Nucleus accumbens (tissue), 56 donors: ENCODE data around the gene ORM1.
A peak's percentile ranks its signal among the peaks of the same experiment; 100 is the strongest.
"Not testable (repeated sequence)": the region's sequence is repeated elsewhere in the genome, so short reads cannot be mapped to it uniquely, and the experiment has no call there.

Experiments used
- DNase-seq, 56 donors: peaks; one replicate each; lab custom pipeline; 2025; lab: John Stamatoyannopoulos, UW

The ORM1 gene

DNA sequence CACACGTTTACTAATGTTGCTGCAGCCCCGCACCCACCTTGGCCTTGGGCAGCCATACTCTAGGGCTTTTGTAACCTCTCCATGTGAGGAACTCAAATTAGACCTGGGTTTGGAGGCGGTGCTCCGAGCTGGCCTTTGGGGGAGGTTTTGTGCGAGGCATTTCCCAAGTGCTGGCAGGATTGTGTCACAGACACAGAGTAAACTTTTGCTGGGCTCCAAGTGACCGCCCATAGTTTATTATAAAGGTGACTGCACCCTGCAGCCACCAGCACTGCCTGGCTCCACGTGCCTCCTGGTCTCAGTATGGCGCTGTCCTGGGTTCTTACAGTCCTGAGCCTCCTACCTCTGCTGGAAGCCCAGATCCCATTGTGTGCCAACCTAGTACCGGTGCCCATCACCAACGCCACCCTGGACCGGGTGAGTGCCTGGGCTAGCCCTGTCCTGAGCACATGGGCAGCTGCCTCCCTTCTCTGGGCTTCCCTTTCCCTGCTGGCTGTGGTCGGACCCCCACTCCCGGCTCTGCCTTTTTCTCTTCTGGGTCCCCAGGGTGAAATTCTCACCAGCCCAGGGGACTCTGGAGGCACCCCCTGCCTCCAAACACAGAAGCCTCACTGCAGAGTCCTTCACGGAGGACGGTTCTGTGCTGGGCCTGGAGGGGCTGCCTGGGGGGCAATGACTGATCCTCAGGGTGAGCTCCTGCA, at the start of gene ORM1:
Gene ORM1, plus strand, starts transcription at position 268 of the 701 bp plus-strand sequence. Its CDS starts 36 bp downstream, at position 304.
- DNase-seq: not testable (repeated sequence)

DNA sequence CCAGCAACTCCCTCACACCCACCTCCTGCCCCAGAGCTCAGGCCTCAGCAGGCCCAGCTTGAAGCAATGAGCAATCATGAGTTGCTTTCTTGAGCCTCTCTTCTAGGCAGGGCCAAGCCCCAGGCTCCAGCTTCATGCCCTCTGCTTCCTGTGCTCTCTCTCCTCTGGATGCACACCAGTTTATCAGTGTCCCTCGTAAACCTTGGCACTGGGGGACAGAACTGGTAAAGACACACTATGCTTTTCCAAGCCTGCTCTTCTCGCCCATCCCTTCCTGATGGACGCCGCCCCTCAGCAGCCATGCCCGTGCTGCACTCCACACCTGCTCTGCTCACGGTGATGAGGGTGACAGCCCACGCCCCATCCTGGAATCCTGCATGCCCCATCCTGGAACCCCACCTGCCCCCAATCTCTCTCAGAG, 49.4 kb upstream of the ORM1 start:
- no peak for DNase-seq

DNA sequence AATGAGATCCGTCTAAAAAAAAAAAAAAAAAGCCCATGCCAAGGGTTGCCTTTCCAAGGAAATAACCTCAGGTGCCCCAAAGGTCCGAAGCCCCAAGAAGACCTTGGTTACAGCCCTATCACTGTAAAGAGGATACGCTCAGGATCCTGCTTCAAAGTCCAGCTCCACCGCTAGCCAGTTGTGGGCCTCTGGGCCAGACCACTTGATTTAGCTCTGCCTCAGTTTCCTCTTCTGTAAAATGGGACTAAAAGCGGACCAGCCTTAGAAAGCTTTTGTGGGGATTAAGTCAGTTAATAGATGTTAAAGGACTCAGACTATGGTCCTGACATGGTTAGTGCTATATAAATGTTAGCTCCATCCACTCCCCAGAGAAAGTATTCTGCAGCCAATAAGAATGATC, 48.7 kb upstream of the ORM1 start:
- no peak for DNase-seq

DNA sequence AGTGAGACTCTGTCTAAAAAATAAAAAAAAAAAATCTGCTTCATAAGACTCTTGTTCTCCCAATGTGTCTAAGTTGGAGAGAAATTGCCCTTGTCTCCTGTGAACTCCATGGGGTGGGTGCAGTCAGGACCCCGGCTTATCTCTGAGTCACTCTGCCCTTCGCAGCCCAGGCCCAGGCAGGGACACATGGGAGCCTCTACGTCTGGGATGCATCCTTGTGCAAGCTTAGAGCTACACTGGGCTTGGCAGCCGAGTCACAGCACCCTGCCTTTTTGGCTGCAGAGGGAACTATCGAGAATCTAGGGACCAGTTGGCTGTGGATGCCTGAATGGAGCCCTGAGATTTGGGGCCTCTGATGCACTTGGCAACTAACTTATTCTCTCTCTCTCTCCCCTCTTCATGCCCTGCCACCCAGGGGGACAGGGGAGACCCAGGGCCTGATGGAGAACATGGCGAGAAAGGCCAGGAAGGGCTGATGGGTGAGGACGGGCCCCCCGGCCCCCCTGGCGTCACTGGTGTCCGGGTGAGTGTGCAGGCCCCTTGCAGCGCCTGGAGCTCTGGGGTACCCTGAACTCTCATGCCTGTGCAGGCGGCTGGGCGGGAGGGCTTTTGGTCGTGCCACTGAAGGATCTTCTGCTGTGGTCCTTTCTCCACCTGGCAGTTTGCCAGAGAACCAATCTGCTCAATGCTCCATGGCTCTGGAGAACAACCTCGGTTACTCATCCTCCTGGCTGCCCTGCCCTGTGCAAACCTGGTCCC, 47.5 kb upstream of the ORM1 start:
- no peak for DNase-seq

DNA sequence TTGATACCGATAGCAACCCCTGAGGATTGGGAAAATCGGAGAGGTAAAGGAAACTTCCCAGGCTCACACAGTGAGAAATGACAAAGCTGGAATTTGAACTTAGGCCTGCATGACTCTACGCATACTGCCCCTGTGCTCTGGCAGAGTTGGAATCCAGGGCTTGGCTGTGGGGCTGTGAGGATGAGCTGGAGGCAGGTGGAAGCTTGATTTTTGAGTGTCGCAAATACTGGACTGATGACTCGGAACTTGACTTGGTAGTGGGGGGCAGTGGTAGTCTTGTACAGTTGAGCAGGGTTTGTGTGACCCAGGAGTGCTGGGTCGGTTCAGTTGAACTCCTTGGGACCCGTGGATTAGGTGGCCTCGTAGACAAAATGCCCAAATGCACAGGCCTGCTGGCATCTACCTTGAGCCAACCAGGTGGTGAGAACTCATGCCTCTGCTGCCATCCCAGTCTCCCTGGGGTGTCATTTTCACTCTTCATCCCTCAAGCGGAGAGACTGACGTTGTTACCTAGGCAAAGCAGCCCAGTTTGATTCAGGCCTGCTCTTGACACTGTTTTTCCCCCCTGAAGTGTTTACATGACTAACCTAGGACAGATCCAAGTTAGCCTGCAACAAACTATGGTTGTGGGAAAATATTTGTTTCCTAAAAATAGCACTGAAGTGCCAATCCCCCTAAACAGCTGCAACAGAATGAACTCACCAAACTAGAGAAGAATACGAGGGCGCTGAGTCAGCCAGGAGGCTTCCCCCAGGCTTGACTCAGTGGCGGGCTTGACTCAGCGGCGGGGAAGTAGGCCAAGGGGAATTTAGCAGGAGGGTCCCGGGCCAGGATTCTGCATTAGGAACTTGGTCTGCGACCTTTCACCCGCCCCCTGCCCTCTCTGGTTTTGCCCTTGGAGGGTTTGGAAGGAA, 45.7 kb upstream of the ORM1 start:
- peak in 2 of 56 donors; percentile 14 to 33 for DNase-seq

DNA sequence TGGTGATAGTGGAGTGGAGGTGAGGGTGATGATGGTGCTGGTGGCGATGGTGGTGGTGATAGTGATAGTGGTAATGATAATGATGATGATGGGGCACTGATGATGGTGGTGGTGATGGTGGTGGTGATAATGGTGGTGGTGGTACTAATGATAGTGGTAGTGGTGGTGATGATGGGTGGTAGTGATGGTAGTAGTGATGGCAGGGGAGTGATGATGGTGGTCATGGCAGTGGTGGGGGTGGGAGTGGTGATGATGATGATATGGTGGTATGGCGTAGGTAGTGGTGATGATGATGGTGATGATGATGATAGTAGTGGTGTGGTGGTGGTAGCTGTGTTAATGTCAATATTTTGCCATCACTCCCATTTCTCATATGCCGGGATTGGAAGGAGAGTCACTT, 44.5 kb upstream of the ORM1 start:
- DNase-seq: no peak

DNA sequence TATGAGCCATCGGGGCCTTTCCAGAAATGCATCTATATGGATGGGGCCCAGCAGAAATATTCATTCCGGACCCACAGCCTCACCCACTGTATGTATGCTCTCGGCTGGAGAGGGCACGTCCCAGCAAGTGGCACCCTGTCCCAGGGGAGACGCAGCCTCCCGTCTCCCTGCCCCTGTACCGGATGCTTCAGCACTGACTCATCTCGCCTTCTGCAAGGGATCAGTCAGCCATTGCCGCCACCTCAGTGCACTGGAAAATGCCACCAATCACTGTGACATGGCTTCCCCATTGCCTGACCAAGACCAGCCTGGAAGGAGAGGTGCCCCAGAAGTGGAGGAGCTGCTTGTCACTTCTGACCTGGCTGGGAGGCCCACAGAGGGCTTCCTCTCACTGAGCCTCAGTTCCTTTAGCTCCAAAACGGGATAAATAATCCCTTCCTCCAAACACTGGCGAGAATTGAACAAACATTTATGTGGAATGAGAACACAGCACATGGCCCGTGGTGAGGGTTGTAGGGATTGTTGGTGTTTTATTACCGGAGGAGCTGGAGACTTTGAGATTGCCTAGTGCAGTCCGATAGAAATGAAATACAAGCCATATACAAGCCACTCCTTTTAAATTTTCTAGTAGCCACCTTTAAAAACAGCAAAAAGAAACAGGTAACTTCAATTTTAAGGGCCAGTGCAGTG, 43.9 kb upstream of the ORM1 start:
- DNase-seq: no peak

DNA sequence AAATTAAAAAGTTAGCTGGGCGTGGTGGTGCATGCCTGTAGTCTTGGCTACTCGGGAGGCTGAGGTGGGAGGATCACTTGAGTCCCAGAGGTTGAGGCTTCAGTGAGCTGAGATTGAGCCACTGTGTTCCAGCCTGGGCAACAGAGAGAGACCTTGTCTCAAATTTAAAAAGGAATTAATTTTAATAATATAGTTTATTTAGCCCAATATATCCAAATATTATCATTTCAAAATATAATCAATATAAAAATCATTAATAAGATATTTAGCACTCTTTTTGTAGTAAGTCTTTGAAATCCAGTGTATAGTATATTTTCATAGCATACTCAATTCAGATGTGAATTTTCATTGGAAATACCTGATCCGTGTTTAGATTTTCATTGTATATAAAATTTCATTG, 43.2 kb upstream of the ORM1 start:
- DNase-seq: no peak

DNA sequence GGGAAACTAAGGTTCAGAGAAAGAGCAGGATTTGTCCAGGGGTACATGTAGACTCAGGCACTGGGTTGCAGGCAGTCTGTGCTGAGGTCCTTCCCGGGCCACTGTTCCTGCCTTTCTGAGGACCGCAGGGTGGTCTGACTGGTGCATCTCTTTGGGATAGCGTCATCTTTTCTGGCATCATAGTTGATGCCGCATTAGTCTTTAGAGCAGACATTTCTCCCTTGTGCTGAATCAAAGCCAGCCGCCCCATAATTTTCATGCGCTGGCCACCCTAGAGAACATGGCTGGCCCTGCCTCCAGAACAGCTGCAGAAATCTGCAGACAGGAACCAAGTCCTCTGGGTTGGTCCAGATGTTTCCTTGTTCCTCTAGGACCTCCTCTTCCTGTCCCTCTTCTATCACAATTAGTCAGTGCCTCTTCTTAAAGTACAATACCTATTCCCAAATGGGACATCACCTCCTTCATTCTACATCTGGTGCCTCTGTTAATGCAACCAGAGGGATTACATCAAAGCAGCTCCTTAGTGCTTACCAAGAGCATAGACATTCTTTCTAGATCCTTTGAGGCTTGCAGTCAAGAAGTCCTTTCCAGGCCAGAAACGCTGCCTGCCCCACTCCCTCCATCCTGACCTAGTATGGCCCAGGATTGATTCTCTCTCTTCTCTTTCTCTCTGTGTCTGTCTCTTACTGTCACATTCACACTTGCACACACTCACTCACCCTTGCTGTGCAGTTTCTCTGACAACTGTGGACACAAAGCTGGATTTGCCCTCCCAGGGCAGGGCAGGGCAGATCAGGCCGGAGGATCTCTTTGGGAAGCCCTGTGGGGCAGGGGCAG, 42.0 kb upstream of the ORM1 start:
- no peak for DNase-seq

DNA sequence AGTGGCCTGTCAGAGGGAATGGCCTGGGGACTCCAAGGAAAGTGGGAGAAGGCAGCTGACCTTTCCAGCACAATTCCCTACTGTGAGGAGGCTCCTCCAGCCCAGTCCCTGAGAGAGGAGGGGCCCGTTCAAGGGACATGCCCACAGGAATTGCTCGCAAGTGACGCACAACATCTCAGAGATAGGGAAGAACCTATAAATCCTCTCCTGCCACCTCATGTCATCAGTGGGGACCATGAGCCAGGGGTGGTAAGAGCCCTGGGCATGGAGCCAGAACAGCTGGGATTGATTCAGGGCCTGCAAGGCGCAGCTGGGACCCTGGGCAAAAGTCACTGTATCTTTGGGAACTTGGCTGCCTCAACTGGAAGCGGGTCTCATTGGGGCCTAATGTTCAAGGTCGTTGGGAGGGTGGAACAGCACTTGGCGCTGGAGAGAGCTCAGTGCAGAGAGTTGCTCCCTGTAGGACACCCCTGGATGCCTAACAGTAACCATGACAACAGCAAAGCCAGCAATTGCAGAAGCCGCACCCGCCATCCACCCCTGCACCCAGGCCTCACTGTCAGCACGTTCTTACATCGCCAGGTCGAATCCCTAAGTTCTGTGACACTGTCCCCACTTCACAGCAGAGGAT, 41.3 kb upstream of the ORM1 start:
- DNase-seq: no peak

DNA sequence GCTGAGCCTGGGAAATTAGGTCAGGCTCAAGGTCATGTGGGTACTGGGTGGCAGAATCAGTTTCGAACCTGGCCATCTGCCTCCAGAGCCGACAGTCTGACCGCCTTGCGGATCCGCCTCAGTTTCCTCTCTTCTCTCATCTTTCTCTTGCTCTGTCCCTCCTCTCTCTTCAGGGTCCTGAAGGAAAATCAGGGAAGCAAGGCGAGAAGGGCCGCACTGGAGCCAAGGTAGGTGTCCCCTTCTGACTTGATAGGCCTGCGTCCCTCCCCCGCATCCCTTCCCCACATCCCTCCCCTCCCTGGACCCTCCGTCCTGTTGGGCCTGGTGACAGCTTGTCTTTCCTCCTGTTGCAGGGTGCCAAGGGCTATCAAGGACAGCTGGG, 40.8 kb upstream of the ORM1 start:
- DNase-seq: no peak

DNA sequence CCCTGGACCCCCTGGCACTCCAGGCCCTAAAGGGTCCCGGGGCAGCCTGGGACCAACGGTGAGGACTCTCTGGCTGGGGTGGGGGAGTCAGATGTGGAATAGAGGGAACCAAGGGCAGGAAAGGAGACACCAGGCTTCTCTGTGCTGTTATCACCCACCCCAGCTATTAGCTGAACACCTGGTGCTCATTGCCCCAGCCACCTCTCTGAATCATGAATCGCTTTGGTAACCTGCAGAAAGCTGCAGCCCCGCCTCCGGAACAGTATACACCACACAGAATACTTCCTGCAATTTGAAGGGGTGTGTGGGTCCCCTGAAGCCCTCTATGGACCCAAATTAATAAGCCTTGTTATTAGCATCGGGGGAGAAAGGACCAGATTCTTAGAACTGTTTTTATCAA, 40.4 kb upstream of the ORM1 start:
- DNase-seq: no peak

DNA sequence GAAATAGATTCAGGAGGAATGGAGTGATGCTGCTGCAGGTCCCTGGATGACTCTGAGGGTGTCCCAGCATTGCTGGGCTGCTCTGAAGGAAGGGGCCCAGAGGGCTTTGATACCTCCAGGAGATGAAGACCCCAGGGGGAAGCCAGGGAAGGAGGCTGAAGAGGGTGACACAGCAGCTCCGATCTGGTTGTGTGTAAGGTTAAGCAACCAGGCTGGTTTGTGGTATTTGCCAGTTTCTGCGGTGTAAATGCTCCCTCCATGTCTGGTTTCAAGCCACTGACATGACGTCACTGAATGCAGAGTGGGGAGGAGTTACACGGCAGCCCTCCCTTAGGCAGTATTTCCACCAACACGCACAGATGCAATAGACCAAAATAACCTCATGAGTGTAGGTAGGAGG, 40.0 kb upstream of the ORM1 start:
- peak in 4 of 56 donors; percentile 8 to 15 (median 12) for DNase-seq

DNA sequence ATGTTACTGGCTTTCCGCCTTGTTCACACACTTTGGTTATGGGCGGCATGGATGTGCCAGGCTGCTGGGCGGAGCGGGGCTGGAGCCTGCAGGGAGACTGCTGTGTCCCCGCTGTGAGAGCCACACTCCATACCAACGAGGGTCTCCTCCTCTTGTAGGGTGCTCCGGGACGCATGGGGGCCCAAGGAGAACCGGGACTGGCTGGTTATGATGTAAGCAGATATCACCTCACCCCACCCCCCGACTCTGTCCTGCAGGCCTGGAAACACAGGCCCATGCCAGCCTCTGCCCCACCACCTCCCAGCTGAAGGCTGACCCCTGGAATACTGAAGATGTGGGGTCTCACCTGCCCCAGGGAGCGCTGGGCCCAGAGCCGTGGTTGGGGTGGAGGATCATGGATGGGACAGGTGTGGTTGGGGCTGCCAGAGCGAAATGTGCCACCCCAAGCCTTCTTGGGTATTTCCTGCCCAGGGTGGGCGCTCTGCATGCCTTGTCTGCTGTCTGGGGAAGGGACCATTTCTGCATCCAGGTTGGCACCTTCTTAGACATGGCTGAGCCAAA, 39.3 kb upstream of the ORM1 start:
- DNase-seq: no peak

DNA sequence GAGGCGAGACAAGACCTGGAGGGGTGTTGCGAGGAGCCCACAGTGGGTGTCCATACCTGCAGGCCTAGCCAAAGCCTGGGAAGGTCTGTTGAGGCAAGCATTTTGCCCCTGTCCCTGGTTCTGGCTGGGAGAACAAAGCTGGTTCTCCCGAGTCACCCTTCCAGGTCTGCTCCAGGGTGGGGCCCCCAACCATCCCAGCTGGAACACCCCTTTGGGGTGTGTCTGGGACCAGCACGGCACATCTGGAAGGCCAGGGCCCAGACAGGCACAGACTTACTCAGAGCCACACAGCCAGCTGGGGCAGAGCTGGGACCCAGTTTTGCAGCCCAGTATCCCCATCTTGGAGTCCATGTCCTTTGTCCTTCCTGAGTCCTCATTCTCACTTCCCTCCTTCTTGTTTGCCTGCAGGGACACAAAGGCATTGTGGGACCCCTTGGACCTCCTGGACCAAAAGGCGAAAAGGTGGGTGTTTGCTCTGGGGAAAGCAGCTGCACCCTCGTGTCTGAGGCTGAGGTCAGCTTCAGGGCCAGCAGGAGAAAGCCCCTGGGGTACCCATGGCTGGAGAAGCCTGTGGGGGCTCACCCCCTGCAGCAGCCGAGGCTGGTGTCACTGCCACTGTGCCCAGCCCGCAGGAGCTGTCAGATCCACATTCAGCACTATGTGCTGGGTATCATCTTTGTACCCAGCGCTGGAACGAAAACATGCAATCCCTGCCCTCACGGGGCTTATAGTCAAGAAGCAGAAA, 38.4 kb upstream of the ORM1 start:
- DNase-seq: no peak

DNA sequence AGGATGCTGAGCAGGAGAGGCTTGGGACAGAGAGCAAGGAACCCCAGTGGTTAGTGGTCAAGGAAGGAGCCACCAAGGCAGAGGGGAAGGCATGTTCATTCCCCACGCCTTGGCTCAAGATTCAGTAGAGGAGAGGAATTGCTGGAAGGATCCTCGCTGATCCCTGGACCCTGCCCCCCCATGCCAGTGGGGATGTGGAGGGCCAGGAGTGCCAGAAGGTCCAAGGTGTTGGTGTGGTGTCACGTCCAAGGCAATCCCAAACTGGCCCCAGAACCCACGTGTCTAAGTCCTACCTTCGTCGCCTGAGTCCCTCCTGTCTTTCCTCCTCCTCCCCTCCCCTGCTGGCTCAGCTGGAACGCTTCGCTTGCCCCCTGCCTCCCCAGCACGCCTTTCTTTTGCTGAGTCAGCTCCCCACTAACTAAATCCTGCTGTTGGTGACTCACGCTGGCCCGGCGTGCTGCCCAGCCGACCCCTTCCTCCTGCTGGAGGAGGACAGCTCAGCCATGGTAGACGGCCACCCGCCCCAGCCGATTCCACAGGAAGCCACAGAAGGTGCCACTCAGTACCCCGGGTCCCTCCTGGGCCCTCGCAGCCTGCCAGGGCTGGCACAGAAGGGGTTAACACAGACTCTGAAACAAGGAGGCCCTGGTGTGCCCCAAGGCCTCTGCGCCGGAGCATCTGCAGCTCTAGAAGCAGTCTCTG, 37.6 kb upstream of the ORM1 start:
- no peak for DNase-seq

DNA sequence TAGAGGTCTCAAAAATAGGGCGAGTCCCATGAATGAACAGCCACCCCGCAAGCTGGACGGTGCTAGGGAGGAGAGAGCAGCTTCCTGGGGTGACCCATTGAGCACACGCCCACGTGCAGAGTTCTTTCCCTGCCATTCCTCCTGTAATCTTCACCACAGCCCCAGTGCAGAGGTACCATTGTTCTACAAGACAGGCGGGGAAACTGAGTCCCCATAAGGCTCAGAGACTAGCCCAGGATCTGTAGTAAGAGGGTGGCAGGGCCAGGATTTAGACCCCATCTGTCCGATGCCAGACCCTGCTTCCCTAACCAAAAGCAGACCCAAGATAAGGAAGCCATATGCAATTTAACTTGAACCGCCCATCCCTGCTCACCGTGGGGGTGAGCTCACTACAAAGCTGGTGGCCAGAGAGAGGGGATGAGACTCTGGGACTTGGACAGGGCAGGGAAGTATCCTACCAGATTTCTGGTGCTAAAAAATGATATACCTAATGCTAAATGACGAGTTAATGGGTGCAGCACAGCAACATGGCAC, 36.7 kb upstream of the ORM1 start:
- DNase-seq: no peak
